GM18499 (cell line): ENCODE results near the gene C6orf62.
"Not testable (repeated sequence)": the region's sequence is repeated elsewhere in the genome, so short reads cannot be mapped to it uniquely, and the experiment has no call there.

ENCODE experiments used
- ATAC-seq: cut with Tn5 transposase; IDR thresholded peaks from one replicate; pipeline ENCODE4 v1.9.1; 2021; ENCODE audit warnings: moderate number of reproducible peaks; ENCODE audit not compliant: insufficient read depth, unreplicated experiment

The C6orf62 gene

DNA sequence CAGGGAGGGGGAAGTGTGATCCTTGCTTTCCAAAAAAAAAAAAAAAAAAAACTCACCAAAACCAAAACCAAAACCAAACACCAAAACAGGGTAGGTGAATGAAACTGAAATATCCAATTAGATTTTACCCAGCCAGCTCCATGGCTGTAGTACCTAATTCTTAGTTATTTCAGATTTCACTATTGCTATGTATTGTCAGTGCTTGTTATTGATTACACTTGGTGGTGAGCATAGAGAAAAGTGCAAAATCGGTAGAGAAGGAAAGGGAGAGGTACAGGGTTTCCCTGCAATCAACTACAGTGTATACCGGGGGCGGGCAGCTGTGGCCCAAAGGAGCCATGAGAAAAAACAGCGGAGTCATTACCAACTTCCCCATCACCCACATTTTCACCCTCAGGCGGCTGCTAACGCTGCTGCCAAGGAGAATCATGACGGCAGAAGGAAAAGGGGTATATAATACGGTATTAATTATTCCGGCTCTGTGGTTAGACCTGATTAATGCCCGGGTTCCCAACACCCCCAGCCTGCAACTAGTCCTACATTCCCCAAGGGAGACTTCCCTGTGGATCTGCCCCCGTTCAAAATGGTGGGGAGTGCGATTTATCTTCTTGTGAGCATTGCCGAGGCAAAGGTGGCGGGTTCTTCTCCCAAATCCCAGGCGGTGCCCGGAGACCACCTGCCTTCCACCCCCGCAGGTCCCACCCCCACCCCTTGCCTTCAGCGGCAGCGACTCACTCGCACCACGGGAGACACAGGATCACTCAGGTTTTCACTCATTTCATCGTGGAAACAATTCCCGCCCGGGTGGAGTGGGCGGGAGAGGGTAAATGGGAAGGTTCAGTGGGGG, at the start of gene C6orf62:
Gene C6orf62 (minus strand): TSS at position 30 of the 847 bp plus-strand sequence. CDS start 486 bp downstream, outside the sequence.
- no peak for ATAC-seq

DNA sequence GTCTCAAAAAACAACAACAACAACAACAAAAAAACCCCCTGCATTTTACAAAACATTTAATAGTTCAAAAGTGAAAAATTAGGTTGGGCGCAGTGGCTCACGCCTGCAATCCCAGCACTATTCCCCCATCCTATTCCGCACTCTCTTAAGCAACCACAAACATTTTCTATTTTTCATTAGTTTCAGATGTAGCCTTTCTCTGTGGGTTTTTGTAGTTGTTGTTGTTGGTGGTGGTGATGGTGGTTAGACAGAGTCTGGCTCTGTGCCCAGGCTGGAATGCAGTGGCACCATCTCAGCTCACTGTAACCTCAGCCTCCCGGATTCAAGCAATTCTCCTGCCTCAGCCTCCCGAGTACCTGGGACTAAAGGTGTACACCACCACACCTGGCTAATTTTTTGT, 49.4 kb upstream of the C6orf62 start:
- no peak for ATAC-seq

GRCh38 chr6:24766680-24767462, 47.9 kb upstream of the C6orf62 start:
- no peak for ATAC-seq

- not testable (repeated sequence) for ATAC-seq
Observed at GRCh38 chr6:24765968-24766367, 47.0 kb upstream of the C6orf62 start.

DNA sequence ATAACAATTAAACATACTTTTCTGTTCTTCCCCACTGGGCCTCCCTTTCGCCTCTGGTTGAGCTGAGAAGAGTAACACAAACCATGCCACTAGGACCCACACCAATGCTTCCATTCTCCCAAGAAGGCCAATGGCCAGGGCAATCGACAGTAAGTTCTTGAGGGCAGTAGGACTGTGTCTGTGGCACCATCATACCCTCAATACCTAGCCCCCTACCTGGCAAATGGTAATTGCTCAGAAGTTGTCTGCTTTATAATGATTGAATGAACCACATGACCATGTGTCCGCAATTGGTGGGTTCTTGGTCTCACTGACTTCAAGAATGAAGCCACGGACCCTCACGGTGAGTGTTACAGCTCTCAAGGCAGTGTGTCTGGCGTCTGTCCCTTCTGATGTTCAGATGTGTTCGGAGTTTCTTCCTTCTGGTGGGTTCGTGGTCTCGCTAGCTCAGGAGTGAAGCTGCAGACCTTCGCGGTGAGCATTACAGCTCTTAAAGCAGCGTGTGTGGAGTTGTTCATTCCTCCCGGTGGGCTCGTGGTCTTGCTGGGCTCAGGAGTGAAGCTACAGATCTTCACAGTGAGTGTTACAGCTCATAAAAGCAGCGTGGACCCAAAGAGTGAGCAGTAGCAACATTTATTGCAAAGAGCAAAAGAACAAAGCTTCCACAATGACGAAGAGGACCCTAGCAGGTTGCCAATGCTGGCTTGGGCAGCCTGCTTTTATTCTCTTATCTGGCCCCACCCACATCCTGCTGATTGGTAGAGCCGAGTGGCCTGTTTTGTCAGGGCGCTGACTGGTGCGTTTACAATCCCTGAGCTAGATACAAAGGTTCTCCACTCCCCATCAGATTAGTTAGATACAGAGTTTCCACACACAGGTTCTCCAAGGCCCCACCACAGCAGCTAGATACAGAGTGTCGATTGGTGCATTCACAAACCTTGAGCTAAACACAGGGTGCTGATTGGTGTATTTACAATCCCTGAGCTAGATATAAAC, 46.2 kb upstream of the C6orf62 start:
- not testable (repeated sequence) for ATAC-seq

DNA sequence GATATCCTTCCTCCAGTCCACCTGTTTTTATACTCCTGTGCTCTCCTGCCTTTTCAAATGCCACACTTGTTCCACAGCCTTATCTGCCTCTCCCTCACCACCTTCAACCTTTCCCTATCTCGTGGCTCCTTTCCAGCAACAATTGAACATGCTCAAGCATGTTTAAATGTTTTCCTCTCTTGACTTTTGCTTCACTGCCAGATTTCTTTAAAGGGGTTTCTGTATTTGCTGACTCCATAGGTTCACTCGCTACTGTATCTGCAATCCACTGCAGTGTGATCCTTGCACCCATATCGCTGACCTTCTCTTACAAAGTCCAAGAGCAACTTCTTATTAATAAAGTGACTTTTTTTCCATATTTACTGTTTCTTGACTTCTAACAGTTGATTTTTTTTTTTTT, 44.6 kb upstream of the C6orf62 start:
- ATAC-seq, result no peak

DNA sequence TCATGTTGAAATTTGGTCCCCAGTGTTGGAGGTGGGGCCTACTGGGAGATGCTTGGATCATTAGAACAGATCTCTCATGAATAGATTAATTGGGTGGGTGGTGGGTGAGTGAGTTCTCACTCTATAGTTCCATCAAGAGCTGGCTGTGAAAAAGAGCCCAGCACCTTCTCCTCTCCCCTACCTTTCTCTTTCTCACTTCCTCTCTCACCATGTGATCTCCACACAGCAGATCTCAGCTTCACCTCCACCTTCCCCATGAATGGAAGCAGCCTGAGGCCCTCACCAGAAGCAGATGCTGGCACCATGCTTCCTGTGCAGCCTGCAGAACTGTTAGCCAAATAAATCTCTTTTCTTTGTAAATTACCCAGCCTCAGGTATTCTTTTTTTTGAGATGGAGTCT, 42.9 kb upstream of the C6orf62 start:
- ATAC-seq, result no peak

GRCh38 chr6:24761193-24761835, 42.4 kb upstream of the C6orf62 start:
- ATAC-seq, result no peak

DNA sequence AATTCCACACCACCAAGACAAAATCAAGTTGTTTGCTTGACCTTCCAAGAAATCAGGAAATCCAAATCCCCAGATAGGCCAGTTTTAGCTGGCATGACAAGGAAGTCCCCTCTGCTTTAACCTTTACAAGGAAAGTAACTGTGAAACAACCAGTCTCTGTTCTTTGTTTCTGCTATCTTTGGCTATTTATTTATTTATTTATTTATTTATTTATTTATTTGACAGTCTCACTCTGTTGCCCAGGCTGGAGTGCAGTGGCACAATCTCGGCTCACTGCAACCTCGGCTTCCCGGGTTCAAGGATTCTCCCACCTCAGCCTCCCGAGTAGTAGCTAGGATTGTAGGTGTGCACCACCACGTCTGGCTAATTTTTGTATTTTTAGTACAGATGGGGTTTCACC, 41.3 kb upstream of the C6orf62 start:
- ATAC-seq, result no peak

DNA sequence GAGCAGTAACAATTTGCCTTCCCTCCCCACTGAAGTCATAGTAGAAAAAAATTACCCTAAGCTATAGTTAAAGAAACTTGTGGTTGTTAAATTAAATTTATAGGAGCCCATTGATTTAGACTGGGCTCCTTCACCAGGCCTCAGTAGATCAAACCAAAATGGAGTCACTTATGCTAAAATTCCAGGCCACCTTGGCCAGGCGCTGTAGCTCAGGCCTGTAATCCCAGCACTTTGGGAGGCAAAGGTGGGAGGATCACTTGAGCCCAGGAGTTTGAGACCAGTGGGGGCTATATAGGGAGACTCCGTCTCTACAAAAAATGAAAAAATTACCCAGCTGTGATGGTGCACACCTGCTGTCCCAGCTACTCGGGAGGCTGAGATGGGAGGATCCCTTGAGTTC, 40.8 kb upstream of the C6orf62 start:
- no peak for ATAC-seq

DNA sequence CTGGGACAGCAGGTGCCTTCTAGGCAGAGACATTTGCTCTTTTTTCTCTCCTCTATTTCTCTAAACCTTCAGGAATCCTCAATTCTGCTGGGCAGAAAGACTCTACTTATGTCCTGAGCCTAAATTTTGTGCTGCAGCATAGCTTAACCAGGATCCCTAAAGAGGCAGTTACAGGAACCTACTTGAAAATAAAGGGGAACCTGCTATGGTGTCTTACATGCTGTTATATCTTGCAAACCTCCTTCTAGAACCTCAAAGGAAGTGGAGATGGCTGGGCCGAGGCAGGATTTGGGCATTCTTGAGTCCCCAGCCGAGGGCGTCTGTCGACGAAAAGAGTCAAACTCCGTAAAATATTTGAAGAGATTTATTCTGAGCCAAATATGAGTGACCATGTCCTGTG, 38.7 kb upstream of the C6orf62 start:
- ATAC-seq, result no peak

DNA sequence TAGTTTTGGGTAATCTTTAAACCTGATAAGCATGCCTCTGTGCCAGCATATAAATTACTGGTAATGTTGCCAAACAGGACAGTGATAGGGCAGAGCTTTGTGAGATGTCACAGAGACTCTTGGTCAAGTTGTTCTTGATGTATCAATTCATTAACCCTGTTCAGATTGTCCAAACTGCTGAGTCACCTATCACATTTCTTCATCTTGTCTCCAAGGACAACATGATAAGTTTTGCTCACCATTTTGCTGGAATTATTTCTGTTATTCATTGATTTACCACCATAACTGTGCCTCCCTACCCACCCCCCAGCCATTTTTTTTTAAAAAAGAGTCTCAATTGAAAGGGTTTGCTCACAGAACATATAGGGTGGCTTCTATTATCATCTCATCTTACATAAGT, 36.3 kb upstream of the C6orf62 start:
- ATAC-seq, result no peak

GRCh38 chr6:24754378-24754777, 35.4 kb upstream of the C6orf62 start:
- not testable (repeated sequence) for ATAC-seq

- ATAC-seq, result no peak
Observed at GRCh38 chr6:24753545-24753944, 34.6 kb upstream of the C6orf62 start.

DNA sequence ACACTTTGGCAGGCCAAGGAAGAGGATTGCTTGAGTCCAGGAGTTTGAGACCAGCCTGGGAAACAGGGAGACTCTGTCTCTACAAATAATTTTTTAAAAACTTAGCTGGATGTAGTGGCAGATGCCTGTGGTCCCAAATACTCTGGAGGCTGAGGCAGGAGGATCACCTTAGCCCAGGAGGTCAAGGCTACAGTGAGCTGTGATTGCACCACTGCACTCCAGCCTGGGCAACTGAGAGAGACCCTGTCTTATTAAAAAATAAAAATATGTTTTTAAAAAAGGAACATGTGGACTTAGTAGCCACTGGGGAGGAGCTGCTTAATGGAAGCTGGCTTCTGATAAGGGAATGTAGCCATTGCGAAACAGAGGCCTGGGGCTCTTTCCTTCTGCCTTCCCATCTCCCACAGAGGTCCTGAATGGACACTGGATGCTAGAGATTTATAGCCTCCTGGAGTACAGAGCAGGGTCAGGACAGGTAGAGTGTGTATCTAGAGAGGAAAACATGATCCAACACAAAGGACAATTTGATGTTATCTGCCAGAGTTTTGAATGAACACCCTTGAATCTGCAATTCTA, 34.1 kb upstream of the C6orf62 start:
- ATAC-seq, result no peak

DNA sequence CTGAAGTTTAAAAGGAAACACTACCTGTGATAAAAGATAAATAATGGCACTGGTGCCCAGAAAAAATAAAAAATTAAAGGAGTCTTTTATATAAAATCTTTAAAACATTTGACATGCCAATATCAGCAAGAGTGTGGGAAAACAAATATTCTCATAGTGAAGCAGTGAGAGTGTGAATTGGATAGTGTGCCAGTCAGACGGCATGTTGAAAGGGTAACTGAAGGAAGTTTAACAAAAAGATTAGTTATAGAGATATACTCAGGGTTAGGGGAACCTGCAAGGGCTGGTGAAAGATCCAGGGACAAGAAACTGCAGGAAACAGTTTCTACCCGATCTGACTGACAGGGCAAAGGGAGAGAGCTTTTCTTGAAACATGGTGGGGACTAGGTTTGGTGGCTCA, 33.5 kb upstream of the C6orf62 start:
- ATAC-seq, result no peak

GRCh38 chr6:24750878-24751277, 31.9 kb upstream of the C6orf62 start:
- ATAC-seq, result not testable (repeated sequence)

DNA sequence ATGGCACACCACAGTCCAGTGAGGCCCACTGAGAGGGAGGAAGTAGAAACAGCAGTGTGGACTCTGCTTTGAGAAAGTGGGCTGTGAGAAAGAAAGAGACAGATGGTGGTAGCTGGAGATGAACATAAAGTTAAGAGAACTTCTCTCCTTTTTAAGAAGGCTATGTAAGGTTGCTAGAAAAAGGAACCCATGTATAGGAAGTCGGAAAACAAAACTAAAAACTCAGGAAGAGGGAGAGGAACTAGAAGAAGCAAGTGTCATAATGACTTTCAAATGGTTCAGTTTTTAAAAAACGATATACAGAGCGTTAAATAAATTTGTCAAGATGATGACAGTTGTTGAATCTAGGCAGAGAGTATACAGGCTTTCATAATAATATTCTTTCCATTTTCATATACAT, 30.3 kb upstream of the C6orf62 start:
- ATAC-seq, result no peak

DNA sequence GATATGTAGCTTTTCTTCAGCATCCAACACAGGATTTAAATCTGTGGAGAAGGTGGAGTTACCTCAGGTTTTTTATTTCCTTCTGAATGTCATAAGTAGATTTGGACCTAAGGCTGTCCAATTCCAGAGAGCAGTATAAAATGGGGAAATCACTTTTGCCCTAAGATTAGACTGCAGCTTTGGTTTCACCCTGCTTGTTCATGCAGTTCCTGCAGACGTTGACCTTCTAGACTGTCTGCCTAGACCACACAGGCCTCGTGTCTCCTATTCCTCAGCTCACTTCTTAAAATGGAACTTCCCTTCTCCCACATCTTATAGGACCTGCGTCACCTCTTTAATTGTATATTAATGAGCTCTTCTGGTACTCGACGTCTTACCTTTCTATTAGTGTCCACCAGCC, 26.0 kb upstream of the C6orf62 start:
- no peak for ATAC-seq

DNA sequence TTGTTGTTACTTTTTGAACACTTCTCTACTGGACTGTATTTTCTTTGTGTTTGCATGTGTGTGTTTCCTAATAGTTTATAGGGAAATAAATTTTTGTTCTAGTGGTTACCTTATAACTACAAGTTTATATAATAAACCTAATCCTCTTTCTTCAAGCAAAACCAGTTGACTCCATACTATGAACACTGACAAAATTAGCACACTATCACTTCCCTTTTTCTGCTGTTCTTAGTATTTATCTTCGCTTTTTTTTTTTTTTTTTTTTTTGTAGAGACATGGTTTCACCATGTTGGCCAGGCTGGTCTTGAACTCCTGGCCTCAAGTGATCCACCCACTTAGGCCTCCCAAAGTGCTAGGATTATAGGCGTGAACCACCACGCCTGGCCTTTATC, 25.0 kb upstream of the C6orf62 start:
- no peak for ATAC-seq
